OCI-LY1 (cell line): ENCODE measurements around the gene SAMD13.

ENCODE experiments used
- EZH2 ChIP-seq: fragments of 200-600 bp; sonication (generic), shearing (Covaris generic); IDR thresholded peaks from 2 replicates; pipeline ENCODE4 v1.8.0; 2017; ENCODE audit warnings: borderline replicate concordance, mixed run types, mild to moderate bottlenecking, antibody characterized with exemption, low read length, moderate library complexity, mixed read lengths
- TF ChIP-seq, protein P1 (sequence below): fragments of 200-600 bp; sonication (generic), shearing (Covaris generic); IDR thresholded peaks from 2 replicates; pipeline ENCODE4 v1.5.1; 2017; ENCODE audit warnings: mild to moderate bottlenecking, antibody characterized with exemption, low read length, moderate library complexity, mixed read lengths

DNA sequence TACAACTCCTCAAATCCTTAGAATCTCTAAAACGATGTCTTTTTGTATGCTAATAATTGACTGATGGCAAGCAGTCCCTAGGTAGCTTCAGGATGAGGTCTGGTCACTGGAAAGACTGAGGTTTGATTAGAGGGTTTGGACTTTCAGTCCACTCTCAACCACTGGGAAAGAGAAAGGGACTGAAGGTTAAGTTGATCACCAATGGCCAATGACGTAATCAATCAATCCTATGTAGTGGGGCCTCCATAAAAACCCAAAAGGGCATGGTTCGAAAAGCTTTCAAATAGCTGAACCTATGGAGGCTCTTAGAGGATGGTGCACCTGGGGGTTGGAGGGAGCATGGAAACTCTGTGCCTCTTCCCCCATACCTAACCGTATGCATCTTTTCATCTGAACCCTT is 57.2 kb downstream of the SAMD13 start:
- TF ChIP-seq, protein P1, sequence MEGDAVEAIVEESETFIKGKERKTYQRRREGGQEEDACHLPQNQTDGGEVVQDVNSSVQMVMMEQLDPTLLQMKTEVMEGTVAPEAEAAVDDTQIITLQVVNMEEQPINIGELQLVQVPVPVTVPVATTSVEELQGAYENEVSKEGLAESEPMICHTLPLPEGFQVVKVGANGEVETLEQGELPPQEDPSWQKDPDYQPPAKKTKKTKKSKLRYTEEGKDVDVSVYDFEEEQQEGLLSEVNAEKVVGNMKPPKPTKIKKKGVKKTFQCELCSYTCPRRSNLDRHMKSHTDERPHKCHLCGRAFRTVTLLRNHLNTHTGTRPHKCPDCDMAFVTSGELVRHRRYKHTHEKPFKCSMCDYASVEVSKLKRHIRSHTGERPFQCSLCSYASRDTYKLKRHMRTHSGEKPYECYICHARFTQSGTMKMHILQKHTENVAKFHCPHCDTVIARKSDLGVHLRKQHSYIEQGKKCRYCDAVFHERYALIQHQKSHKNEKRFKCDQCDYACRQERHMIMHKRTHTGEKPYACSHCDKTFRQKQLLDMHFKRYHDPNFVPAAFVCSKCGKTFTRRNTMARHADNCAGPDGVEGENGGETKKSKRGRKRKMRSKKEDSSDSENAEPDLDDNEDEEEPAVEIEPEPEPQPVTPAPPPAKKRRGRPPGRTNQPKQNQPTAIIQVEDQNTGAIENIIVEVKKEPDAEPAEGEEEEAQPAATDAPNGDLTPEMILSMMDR, result no peak
- no peak for TF ChIP-seq EZH2
